ENCODE results near the gene UROS. TPM values are rescaled to one million over a fixed set of nuclear protein-coding genes. Genes with fewer than 3 reads are reported as not detected.

The UROS gene
- total RNA-seq, 4 donors from 2014 or later: 54.4 to 74.3 (median 69.6) TPM

- no peak overlapping the region for H3K4me3 ChIP-seq (replicated peaks in 1 of 3)
- H3K4me1 ChIP-seq: no peaks in the 10 kb centered on the region
- TF ChIP-seq, protein P1, sequence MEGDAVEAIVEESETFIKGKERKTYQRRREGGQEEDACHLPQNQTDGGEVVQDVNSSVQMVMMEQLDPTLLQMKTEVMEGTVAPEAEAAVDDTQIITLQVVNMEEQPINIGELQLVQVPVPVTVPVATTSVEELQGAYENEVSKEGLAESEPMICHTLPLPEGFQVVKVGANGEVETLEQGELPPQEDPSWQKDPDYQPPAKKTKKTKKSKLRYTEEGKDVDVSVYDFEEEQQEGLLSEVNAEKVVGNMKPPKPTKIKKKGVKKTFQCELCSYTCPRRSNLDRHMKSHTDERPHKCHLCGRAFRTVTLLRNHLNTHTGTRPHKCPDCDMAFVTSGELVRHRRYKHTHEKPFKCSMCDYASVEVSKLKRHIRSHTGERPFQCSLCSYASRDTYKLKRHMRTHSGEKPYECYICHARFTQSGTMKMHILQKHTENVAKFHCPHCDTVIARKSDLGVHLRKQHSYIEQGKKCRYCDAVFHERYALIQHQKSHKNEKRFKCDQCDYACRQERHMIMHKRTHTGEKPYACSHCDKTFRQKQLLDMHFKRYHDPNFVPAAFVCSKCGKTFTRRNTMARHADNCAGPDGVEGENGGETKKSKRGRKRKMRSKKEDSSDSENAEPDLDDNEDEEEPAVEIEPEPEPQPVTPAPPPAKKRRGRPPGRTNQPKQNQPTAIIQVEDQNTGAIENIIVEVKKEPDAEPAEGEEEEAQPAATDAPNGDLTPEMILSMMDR (IDR thresholded peaks at IDR 0.05): no peak
- TF ChIP-seq POLR2A (IDR thresholded peaks at IDR 0.05): no peak
- 87 to 93% methylated on average over 28 to 29 of the region's 32 CpGs for WGBS, 2 donors
- no peak overlapping the region for H3K27ac ChIP-seq
- no peaks in the 10 kb centered on the region for H3K27me3 ChIP-seq
- DNase-seq: no peak
- no peaks in the 10 kb centered on the region for H3K36me3 ChIP-seq
- H3K9me3 ChIP-seq: no peaks in the 10 kb centered on the region
- intact Hi-C loops (cut with DNase I): no loop called here
Measured at GRCh38 chr10:125774581-125775191, 48.4 kb downstream of the UROS start.

GRCh38 chr10:125773687-125774543 is 49.1 kb downstream of the UROS start:
- no peak overlapping the region for H3K27ac ChIP-seq
- no peak for DNase-seq
- H3K36me3 ChIP-seq: no peaks in the 10 kb centered on the region
- H3K9me3 ChIP-seq: no peaks in the 10 kb centered on the region
- H3K4me3 ChIP-seq (replicated peaks in 1 of 3): no peak overlapping the region
- TF ChIP-seq POLR2A (IDR thresholded peaks at IDR 0.05): no peak
- TF ChIP-seq, protein P1 (IDR thresholded peaks at IDR 0.05): no peak
- intact Hi-C loops (cut with DNase I): no loop called here
- no peaks in the 10 kb centered on the region for H3K27me3 ChIP-seq
- H3K4me1 ChIP-seq: no peaks in the 10 kb centered on the region
- WGBS, 2 donors: 59 to 77% methylated on average over 28 to 32 of the region's 75 CpGs

- Histone ChIP-seq H3K4me1 (peaks cover 0 to 10% of the 10 kb centered on the region in 2 donors), H3K9me3 (no peaks in the 10 kb centered on the region), H3K4me3 (replicated peaks in 1 of 3) (no peak overlapping the region), H3K36me3 (no peaks in the 10 kb centered on the region), H3K27ac (no peak overlapping the region), H3K27me3 (no peaks in the 10 kb centered on the region)
- intact Hi-C loops (cut with DNase I): no loop called here
- WGBS, 2 donors: 88 to 97% methylated on average over 11 of the region's 11 CpGs
- no peak for DNase-seq
- no peak for TF ChIP-seq POLR2A (IDR thresholded peaks at IDR 0.05)
- TF ChIP-seq, protein P1 (IDR thresholded peaks at IDR 0.05): no peak
Measured at GRCh38 chr10:125772864-125773180, 50.2 kb downstream of the UROS start.

GRCh38 chr10:125772112-125772863 is 50.8 kb downstream of the UROS start:
- Histone ChIP-seq H3K4me1 (peaks cover 0 to 11% of the 10 kb centered on the region in 2 donors), H3K27me3 (no peaks in the 10 kb centered on the region), H3K36me3 (no peaks in the 10 kb centered on the region), H3K27ac (no peak overlapping the region), H3K9me3 (no peaks in the 10 kb centered on the region), H3K4me3 (replicated peaks in 1 of 3) (no peak overlapping the region)
- intact Hi-C loops (cut with DNase I): no loop called here
- DNase-seq: no peak
- 90 to 91% methylated on average over 27 to 28 of the region's 28 CpGs for WGBS, 2 donors
- TF ChIP-seq POLR2A (IDR thresholded peaks at IDR 0.05): no peak
- TF ChIP-seq, protein P1 (IDR thresholded peaks at IDR 0.05): no peak

Measured in thyroid gland (tissue), 4 donors.